Body of pancreas (tissue), 4 donors: ENCODE results near the gene LRRN3. TPM values are rescaled to one million over a fixed set of nuclear protein-coding genes. Genes with fewer than 3 reads are reported as not detected.

Experiments used
- ATAC-seq: fragments of 150-250 bp; one replicate; pipeline ENCODE4 v1.9.1; 2016
- DNase-seq, 4 donors: peaks; one replicate each; pipeline ENCODE4 v3.0.0-alpha.2; 2019
- H3K27ac ChIP-seq, 4 donors: fragments of 200-600 bp; sonication (generic); 1 replicate in 3 of 4; 2 replicates in 1 of 4; pipeline versions ENCODE4 v1.5.1 to v1.6.1; 2016 to 2019; ENCODE audit warnings: mild to moderate bottlenecking in 1 of 4, mixed read lengths in 1 of 4, moderate library complexity in 1 of 4
- H3K27me3 ChIP-seq, 2 donors: fragments of 200-600 bp; sonication (generic); one replicate each; pipeline ENCODE4 v1.6.0; 2016; ENCODE audit warnings: mild to moderate bottlenecking in 1 of 2
- H3K36me3 ChIP-seq, 2 donors: fragments of 200-600 bp; sonication (generic); replicated peaks in 1 of 2; 2 replicates each; pipeline ENCODE4 v1.5.1; 2016; ENCODE audit warnings: low read depth in 2 of 2; ENCODE audit not compliant: insufficient read depth in 1 of 2
- H3K4me1 ChIP-seq: fragments of 200-600 bp; sonication (generic); one replicate; pipeline ENCODE4 v1.6.0; 2016
- H3K4me3 ChIP-seq, 2 donors: fragments of 200-600 bp; sonication (generic); 1 replicate in 1 of 2; 2 replicates in 1 of 2; pipeline ENCODE4 v1.5.1; 2016 to 2019
- H3K9me3 ChIP-seq, 3 donors: fragments of 200-600 bp; sonication (generic); 1 replicate in 2 of 3; 2 replicates in 1 of 3; pipeline ENCODE4 v1.5.1; 2016
- CTCF ChIP-seq, 7 experiments: fragments of 450-650 bp in 4 of 7; fragments of 200-600 bp in 3 of 7; sonication (generic) in 3 of 7; IDR thresholded peaks; one replicate each; pipeline ENCODE4 v1.5.1; 2016 to 2019; ENCODE audit warnings: antibody characterized with exemption in 7 of 7
- POLR2A ChIP-seq, 3 donors: fragments of 450-650 bp; IDR thresholded peaks; one replicate each; pipeline ENCODE4 v1.6.1; 2016; ENCODE audit warnings: antibody characterized with exemption in 3 of 3, mild to moderate bottlenecking in 2 of 3
- WGBS, 2 donors: methylation state at CpG; one replicate each; pipeline ENCODE4 v1.1.5; 2017; 5-methylcytosine and 5-hydroxymethylcytosine counted together
- intact Hi-C: fragments of 100-400 bp; cut with DNase I; formaldehyde crosslinking; loops from one replicate; pipeline ENCODE4 v1.15.1; 2023
- total RNA-seq, 2 donors: library from RNA; depleted of rRNA; stranded (reverse); fragments of >200 nt; gene quantifications; one replicate each; pipeline ENCODE4 v1.1.0, GENCODE V29; 2016

LRRN3 gene
- total RNA-seq, 2 donors from 2014 or later = 0.26 to 2.6 TPM

- no peak for TF ChIP-seq POLR2A (IDR thresholded peaks at IDR 0.05)
- no peak for TF ChIP-seq CTCF (IDR thresholded peaks at IDR 0.05)
- Histone ChIP-seq H3K27ac (peak overlapping the region in 1 of 4 donors; percentile 26), H3K4me3 (no peak overlapping the region), H3K9me3 (no peaks in the 10 kb centered on the region), H3K4me1 (peaks cover 13% of the 10 kb centered on the region), H3K27me3 (no peaks in the 10 kb centered on the region), H3K36me3 (no peaks in the 10 kb centered on the region)
- intact Hi-C loops = no loop called here
- DNase-seq (no peak), ATAC-seq (peak; percentile 55)
- WGBS, 2 donors = 67 to 84% methylated on average over 1 of the region's 1 CpG
These were observed 22.5 kb downstream of the LRRN3 start for GRCh38 chr7:111113263-111114017.

- Histone ChIP-seq H3K9me3 (no peaks in the 10 kb centered on the region), H3K27me3 (no peaks in the 10 kb centered on the region), H3K36me3 (no peaks in the 10 kb centered on the region), H3K27ac (no peak overlapping the region), H3K4me3 (no peak overlapping the region), H3K4me1 (peaks cover 8% of the 10 kb centered on the region)
- DNase-seq (no peak), ATAC-seq (no peak)
- intact Hi-C loops = no loop called here
- TF ChIP-seq CTCF (IDR thresholded peaks at IDR 0.05) (no peak), POLR2A (IDR thresholded peaks at IDR 0.05) (no peak)
- 91 to 98% methylated on average over 2 of the region's 2 CpGs for WGBS, 2 donors
These were observed 25.0 kb downstream of the LRRN3 start for GRCh38 chr7:111115966-111116365.

DNA sequence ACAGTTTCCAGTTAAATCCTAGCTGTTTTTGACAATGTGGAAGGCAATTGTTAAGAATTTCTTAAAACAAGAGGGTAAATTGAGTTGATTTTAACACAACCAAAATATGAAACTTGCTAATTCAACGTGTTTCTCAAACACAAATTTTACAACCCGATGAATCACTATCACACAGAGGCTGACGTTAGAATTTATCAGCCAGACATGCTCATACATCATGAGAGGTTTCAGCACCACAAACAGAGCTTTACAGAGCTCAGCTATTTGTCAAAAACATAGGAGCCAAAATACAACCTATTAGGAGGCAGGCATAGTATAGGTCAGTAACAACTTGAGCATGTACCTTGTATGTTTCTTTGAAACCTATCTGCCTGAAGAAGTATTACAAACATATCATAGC lies 36.1 kb downstream of the LRRN3 start:
- 21 to 32% methylated on average over 3 of the region's 3 CpGs for WGBS, 2 donors
- no peaks in the 10 kb centered on the region for H3K36me3 ChIP-seq
- TF ChIP-seq POLR2A (IDR thresholded peaks at IDR 0.05) = no peak
- TF ChIP-seq CTCF (IDR thresholded peaks at IDR 0.05) = no peak
- H3K27me3 ChIP-seq = no peaks in the 10 kb centered on the region
- H3K9me3 ChIP-seq = no peaks in the 10 kb centered on the region
- no peak for ATAC-seq
- no peak overlapping the region for H3K4me3 ChIP-seq
- H3K27ac ChIP-seq = no peak overlapping the region
- H3K4me1 ChIP-seq = no peaks in the 10 kb centered on the region
- DNase-seq = no peak
- intact Hi-C loops = no loop called here

DNA sequence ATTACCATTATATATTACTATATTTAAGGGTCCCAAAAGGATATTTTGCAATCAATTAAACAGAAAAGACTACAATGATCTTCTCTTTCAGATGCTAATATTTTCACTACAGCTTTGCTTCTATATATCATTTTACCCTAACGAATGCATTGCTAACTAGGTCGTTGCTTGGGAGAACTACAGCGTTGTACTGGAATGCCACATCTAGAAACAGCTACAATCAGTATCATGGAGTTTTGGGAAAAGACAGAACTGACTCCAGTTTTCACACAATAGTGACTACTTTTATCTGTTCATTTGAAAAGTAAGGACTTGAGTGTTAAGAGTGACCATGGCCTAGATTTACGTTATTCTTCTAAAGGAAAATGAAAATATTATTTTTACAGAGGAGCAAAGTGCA lies 38.5 kb downstream of the LRRN3 start:
- Histone ChIP-seq H3K9me3 (no peaks in the 10 kb centered on the region), H3K4me3 (no peak overlapping the region), H3K4me1 (no peaks in the 10 kb centered on the region), H3K27ac (no peak overlapping the region), H3K36me3 (no peaks in the 10 kb centered on the region), H3K27me3 (no peaks in the 10 kb centered on the region)
- intact Hi-C loops = no loop called here
- ATAC-seq (no peak), DNase-seq (no peak)
- WGBS, 2 donors = 94 to 96% methylated on average over 4 of the region's 4 CpGs
- TF ChIP-seq POLR2A (IDR thresholded peaks at IDR 0.05) (no peak), CTCF (IDR thresholded peaks at IDR 0.05) (no peak)

- Histone ChIP-seq H3K4me1 (no peaks in the 10 kb centered on the region), H3K36me3 (no peaks in the 10 kb centered on the region), H3K4me3 (no peak overlapping the region), H3K9me3 (no peaks in the 10 kb centered on the region), H3K27me3 (no peaks in the 10 kb centered on the region), H3K27ac (no peak overlapping the region)
- no peak for ATAC-seq
- TF ChIP-seq CTCF (IDR thresholded peaks at IDR 0.05) (no peak), POLR2A (IDR thresholded peaks at IDR 0.05) (no peak)
- intact Hi-C loops = no loop called here
- 75 to 81% methylated on average over 1 of the region's 1 CpG for WGBS, 2 donors
- DNase-seq = no peak
These were observed 41.9 kb downstream of the LRRN3 start for GRCh38 chr7:111132833-111133232.
